Loucy (cell line): ENCODE results near the gene EPG5.

Experiments used
- H2AFZ ChIP-seq: fragments of 200-600 bp; sonication (generic); 2 replicates; pipeline ENCODE4 v1.6.0; 2016; ENCODE audit warnings: antibody characterized with exemption, mild to moderate bottlenecking, low read length, moderate library complexity
- H3F3A ChIP-seq: fragments of 200-600 bp; 2 replicates; pipeline ENCODE4 v1.6.0; 2016; ENCODE audit warnings: antibody characterized with exemption, low read depth, mild to moderate bottlenecking
- H3K27me3 ChIP-seq: fragments of 200-600 bp; sonication (generic); 2 replicates; pipeline ENCODE4 v1.6.1; 2014; ENCODE audit warnings: low read length, mild to moderate bottlenecking; ENCODE audit not compliant: insufficient read depth, poor library complexity, severe bottlenecking
- H3K36me3 ChIP-seq: fragments of 200-600 bp; sonication (generic); 2 replicates; pipeline ENCODE4 v1.6.1; 2016; ENCODE audit warnings: low read length; ENCODE audit not compliant: insufficient read depth
- H3K4me1 ChIP-seq: fragments of 200-600 bp; sonication (generic); 2 replicates; pipeline ENCODE4 v1.5.1; 2014; ENCODE audit warnings: low read length, mild to moderate bottlenecking; ENCODE audit not compliant: insufficient read depth, poor library complexity, severe bottlenecking
- H3K4me2 ChIP-seq: fragments of 200-600 bp; sonication (generic); 2 replicates; pipeline ENCODE4 v1.6.0; 2014; ENCODE audit warnings: antibody characterized with exemption, low read length, low read depth, mild to moderate bottlenecking; ENCODE audit not compliant: poor library complexity, severe bottlenecking
- H3K4me3 ChIP-seq: fragments of 200-600 bp; sonication (generic); 2 replicates; pipeline ENCODE4 v1.5.1; 2014; ENCODE audit warnings: low read length, mild to moderate bottlenecking, mixed read lengths; ENCODE audit not compliant: poor library complexity, severe bottlenecking
- H3K79me2 ChIP-seq: fragments of 200-600 bp; sonication (generic); 2 replicates; pipeline ENCODE4 v1.6.1; 2014; ENCODE audit warnings: low read length; ENCODE audit not compliant: insufficient read depth
- H3K9ac ChIP-seq: fragments of 200-600 bp; sonication (generic); 2 replicates; pipeline ENCODE4 v1.6.0; 2014; ENCODE audit warnings: mild to moderate bottlenecking, low read depth, low read length, moderate library complexity; ENCODE audit not compliant: poor library complexity, severe bottlenecking
- H3K9me2 ChIP-seq: fragments of 200-600 bp; sonication (generic); replicated peaks from 2 replicates; pipeline ENCODE4 v1.6.1; 2016; ENCODE audit warnings: low read depth, low read length, mixed read lengths
- H3K9me3 ChIP-seq: fragments of 200-600 bp; sonication (generic); 2 replicates; pipeline ENCODE4 v1.6.1; 2014; ENCODE audit warnings: mild to moderate bottlenecking, antibody characterized with exemption, low read length, low read depth; ENCODE audit not compliant: insufficient read depth
- H4K20me1 ChIP-seq: fragments of 200-600 bp; sonication (generic); 2 replicates; pipeline ENCODE4 v1.6.0; 2014; ENCODE audit warnings: antibody characterized with exemption, low read length, mild to moderate bottlenecking; ENCODE audit not compliant: insufficient read depth, poor library complexity, severe bottlenecking
- CTCF ChIP-seq: fragments of 200-600 bp; sonication (generic); conservative IDR thresholded peaks from 2 replicates; pipeline ENCODE4 v1.5.1; 2014; ENCODE audit warnings: mild to moderate bottlenecking, antibody characterized with exemption, low read length
- EZH2phosphoT487 ChIP-seq: fragments of 200-600 bp; IDR thresholded peaks from 2 replicates; pipeline ENCODE4 v1.6.1; 2018; ENCODE audit warnings: antibody characterized with exemption, mild to moderate bottlenecking, moderate library complexity, borderline replicate concordance

Gene EPG5

GRCh38 chr18:45834306-45834705 lies 132.8 kb downstream of the EPG5 start:
- Histone ChIP-seq H3K27me3 (no peaks in the 10 kb centered on the region), H3K79me2 (no peaks in the 10 kb centered on the region), H2AFZ (no peak overlapping the region), H3K4me1 (peaks cover 34% of the 10 kb centered on the region), H3K4me3 (no peak overlapping the region), H3K4me2 (peak overlapping the region; percentile 41), H3K9me2 (no peaks in the 10 kb centered on the region), H3F3A (no peaks in the 10 kb centered on the region), H3K9me3 (no peaks in the 10 kb centered on the region), H3K9ac (peak overlapping the region; percentile 28), H4K20me1 (no peaks in the 10 kb centered on the region), H3K36me3 (no peaks in the 10 kb centered on the region)
- TF ChIP-seq CTCF: 0 out of 2 replicates have a peak, but pooled peaks have one; percentile 13
- no peak for TF ChIP-seq EZH2phosphoT487

GRCh38 chr18:45833846-45834245 lies 133.3 kb downstream of the EPG5 start:
- Histone ChIP-seq H3K4me2 (peak overlapping the region; percentile 12), H3F3A (no peaks in the 10 kb centered on the region), H2AFZ (no peak overlapping the region), H4K20me1 (no peaks in the 10 kb centered on the region), H3K9me2 (no peaks in the 10 kb centered on the region), H3K36me3 (no peaks in the 10 kb centered on the region), H3K9me3 (no peaks in the 10 kb centered on the region), H3K4me1 (peaks cover 39% of the 10 kb centered on the region), H3K79me2 (no peaks in the 10 kb centered on the region), H3K27me3 (no peaks in the 10 kb centered on the region), H3K9ac (peak overlapping the region; percentile 28), H3K4me3 (no peak overlapping the region)
- TF ChIP-seq EZH2phosphoT487 (no peak), CTCF (no peak)

GRCh38 chr18:45830917-45831316 lies 136.2 kb downstream of the EPG5 start:
- H3K4me1 ChIP-seq: peaks cover 59% of the 10 kb centered on the region
- no peak overlapping the region for H2AFZ ChIP-seq
- H3K9me2 ChIP-seq: no peaks in the 10 kb centered on the region
- TF ChIP-seq EZH2phosphoT487 (no peak), CTCF (no peak)
- H3K9ac ChIP-seq: no peak overlapping the region
- no peak overlapping the region for H3K4me3 ChIP-seq
- H3F3A ChIP-seq: peaks cover 9% of the 10 kb centered on the region; the same call in 1 of the 2 replicates
- no peaks in the 10 kb centered on the region for H3K79me2 ChIP-seq
- no peaks in the 10 kb centered on the region for H3K27me3 ChIP-seq
- H3K9me3 ChIP-seq: no peaks in the 10 kb centered on the region
- H3K4me2 ChIP-seq: no peak overlapping the region
- no peaks in the 10 kb centered on the region for H3K36me3 ChIP-seq
- H4K20me1 ChIP-seq: no peaks in the 10 kb centered on the region
